Osteoblast (primary cell): ENCODE measurements around the gene ZC2HC1B. TPM values are rescaled to one million over a fixed set of nuclear protein-coding genes. Genes with fewer than 3 reads are reported as not detected.

Source experiments
- DNase-seq: peaks from one replicate; pipeline ENCODE4 v3.0.0; 2011; ENCODE audit warnings: low spot score, mixed read lengths; ENCODE audit not compliant: insufficient read length; ENCODE audit errors: missing footprints
- H2AFZ ChIP-seq: 2 replicates; pipeline ENCODE4 v1.6.0; 2011; ENCODE audit warnings: mild to moderate bottlenecking, low read length
- H3K27ac ChIP-seq: 2 replicates; pipeline ENCODE4 v1.5.1; 2011; ENCODE audit warnings: mild to moderate bottlenecking, low read depth, low read length, moderate library complexity
- H3K27me3 ChIP-seq: 2 replicates; pipeline ENCODE4 v1.6.0; 2012; ENCODE audit warnings: mild to moderate bottlenecking, control low read depth, inconsistent platforms, low read length, moderate library complexity; ENCODE audit not compliant: insufficient read depth
- H3K36me3 ChIP-seq: 2 replicates; pipeline ENCODE4 v1.5.1; 2011; ENCODE audit warnings: mild to moderate bottlenecking, low read length, control low read depth, moderate library complexity; ENCODE audit not compliant: insufficient read depth
- H3K4me1 ChIP-seq: 2 replicates; pipeline ENCODE4 v1.5.1; 2011; ENCODE audit warnings: mild to moderate bottlenecking, low read length, control low read depth, moderate library complexity; ENCODE audit not compliant: insufficient read depth
- H3K4me2 ChIP-seq: 2 replicates; pipeline ENCODE4 v1.6.0; 2011; ENCODE audit warnings: mild to moderate bottlenecking, low read length; ENCODE audit not compliant: insufficient read depth
- H3K4me3 ChIP-seq: fragments of 200-600 bp; sonication (generic); 3 replicates; pipeline ENCODE4 v1.5.1; 2012; ENCODE audit warnings: mild to moderate bottlenecking, low read length, inconsistent platforms; ENCODE audit not compliant: insufficient read depth
- H3K79me2 ChIP-seq: 2 replicates; pipeline ENCODE4 v1.6.0; 2012; ENCODE audit warnings: mild to moderate bottlenecking, low read length, control low read depth, inconsistent platforms; ENCODE audit not compliant: insufficient read depth
- H3K9me3 ChIP-seq: 2 replicates; pipeline ENCODE4 v1.5.1; 2011; ENCODE audit warnings: low read depth, low read length, control low read depth
- H4K20me1 ChIP-seq: 2 replicates; pipeline ENCODE4 v1.6.0; 2012; ENCODE audit warnings: mild to moderate bottlenecking, low read length, control low read depth; ENCODE audit not compliant: insufficient read depth
- total RNA-seq: library from RNA; depleted of rRNA; stranded (reverse); fragments of >200 nt; gene quantifications from 2 replicates; pipeline ENCODE4 v1.2.3, GENCODE V29; 2012
- TF ChIP-seq, protein P1 (sequence below): IDR thresholded peaks from 2 replicates; pipeline ENCODE4 v1.5.1; 2011; ENCODE audit warnings: mild to moderate bottlenecking, low read depth, low read length, moderate library complexity; ENCODE audit errors: extremely low read depth

Gene ZC2HC1B
- total RNA-seq, 1 donor, result not detected

DNA sequence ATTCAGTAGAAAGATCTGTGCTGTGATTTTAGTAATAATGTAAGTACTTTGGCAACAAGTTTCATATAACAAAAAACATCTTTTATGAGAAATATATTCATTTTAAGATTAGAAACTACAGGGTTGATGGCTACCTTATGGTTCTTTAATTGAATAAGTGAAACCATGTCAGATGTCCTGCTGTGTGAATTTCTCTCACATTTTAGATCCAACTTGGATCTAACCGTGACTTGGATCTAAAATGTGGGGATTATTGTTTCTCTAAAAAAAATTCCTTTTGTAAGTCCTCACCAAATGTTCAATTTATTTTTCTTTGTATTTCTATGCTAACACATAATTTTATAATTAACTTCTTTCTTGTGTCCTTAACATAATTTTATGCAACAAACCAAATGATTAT lies 30.4 kb downstream of the ZC2HC1B start:
- Histone ChIP-seq H3K4me1 (no peaks in the 10 kb centered on the region), H3K27me3 (no peaks in the 10 kb centered on the region), H3K27ac (no peak overlapping the region), H3K36me3 (no peaks in the 10 kb centered on the region), H3K9me3 (no peaks in the 10 kb centered on the region), H3K79me2 (no peaks in the 10 kb centered on the region), H3K4me2 (no peak overlapping the region), H4K20me1 (no peaks in the 10 kb centered on the region), H3K4me3 (no peak overlapping the region), H2AFZ (no peak overlapping the region)
- TF ChIP-seq, protein P1, sequence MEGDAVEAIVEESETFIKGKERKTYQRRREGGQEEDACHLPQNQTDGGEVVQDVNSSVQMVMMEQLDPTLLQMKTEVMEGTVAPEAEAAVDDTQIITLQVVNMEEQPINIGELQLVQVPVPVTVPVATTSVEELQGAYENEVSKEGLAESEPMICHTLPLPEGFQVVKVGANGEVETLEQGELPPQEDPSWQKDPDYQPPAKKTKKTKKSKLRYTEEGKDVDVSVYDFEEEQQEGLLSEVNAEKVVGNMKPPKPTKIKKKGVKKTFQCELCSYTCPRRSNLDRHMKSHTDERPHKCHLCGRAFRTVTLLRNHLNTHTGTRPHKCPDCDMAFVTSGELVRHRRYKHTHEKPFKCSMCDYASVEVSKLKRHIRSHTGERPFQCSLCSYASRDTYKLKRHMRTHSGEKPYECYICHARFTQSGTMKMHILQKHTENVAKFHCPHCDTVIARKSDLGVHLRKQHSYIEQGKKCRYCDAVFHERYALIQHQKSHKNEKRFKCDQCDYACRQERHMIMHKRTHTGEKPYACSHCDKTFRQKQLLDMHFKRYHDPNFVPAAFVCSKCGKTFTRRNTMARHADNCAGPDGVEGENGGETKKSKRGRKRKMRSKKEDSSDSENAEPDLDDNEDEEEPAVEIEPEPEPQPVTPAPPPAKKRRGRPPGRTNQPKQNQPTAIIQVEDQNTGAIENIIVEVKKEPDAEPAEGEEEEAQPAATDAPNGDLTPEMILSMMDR, result no peak
- no peak for DNase-seq

DNA sequence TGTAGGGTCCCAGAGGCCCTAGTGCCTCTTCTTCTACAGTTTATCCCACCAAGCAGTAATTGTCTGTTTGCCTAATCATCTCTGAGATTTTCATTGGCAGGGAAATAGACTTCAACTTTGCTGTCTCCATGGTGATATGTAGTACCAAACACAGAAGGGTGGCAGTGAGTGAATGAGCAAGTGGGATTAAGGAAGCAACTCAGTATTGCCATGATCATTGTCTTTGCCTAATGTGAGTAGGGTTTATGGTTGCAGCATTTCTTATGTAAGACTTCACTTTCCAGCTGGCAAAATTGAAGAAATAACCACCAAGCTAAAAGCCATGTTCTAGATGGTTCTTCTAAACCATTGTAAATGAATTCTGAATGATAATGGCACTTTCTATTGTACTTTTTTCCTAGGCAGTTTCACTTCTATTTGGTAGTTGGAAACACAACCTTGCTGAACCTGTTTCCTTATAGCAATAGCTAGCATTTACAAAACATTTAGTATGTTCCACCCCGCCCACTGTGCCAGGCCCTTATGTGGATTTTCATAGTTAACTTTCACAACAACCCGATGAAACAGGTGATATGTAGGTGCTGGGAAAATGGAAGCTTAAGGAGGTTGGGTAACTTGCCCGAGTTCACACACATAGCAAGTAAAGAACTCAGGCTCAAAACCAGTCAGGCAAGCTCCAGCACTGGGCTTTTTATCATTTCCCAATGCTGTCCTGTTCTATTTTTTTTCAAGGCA lies 32.0 kb downstream of the ZC2HC1B start:
- Histone ChIP-seq H3K4me3 (no peak overlapping the region), H4K20me1 (no peaks in the 10 kb centered on the region), H3K4me1 (no peaks in the 10 kb centered on the region), H3K9me3 (no peaks in the 10 kb centered on the region), H2AFZ (no peak overlapping the region), H3K27me3 (no peaks in the 10 kb centered on the region), H3K36me3 (no peaks in the 10 kb centered on the region), H3K4me2 (no peak overlapping the region), H3K27ac (no peak overlapping the region), H3K79me2 (no peaks in the 10 kb centered on the region)
- TF ChIP-seq, protein P1, result no peak
- DNase-seq, result peak; percentile 30

DNA sequence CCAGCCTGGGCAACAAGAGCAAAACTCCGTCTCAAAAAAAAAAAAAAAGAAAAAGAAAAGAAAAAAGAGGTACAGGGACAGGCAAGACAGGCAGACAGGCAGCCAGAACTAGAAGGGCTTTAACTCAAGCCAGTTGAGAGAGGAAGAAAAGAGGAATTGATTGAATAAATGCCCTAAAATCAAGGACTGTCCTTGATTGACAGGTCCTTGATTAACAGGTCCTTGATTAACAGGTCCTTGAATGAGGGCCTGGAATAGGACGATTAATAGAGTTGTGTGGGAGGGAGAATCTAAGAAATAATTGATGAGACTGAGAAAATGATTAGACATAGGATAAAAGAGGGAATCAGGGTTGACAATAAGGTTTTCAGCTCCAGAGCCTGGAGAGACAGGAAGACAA lies 36.1 kb downstream of the ZC2HC1B start:
- Histone ChIP-seq H3K36me3 (no peaks in the 10 kb centered on the region), H3K4me1 (peaks cover 3% of the 10 kb centered on the region)
- TF ChIP-seq, protein P1, result no peak

DNA sequence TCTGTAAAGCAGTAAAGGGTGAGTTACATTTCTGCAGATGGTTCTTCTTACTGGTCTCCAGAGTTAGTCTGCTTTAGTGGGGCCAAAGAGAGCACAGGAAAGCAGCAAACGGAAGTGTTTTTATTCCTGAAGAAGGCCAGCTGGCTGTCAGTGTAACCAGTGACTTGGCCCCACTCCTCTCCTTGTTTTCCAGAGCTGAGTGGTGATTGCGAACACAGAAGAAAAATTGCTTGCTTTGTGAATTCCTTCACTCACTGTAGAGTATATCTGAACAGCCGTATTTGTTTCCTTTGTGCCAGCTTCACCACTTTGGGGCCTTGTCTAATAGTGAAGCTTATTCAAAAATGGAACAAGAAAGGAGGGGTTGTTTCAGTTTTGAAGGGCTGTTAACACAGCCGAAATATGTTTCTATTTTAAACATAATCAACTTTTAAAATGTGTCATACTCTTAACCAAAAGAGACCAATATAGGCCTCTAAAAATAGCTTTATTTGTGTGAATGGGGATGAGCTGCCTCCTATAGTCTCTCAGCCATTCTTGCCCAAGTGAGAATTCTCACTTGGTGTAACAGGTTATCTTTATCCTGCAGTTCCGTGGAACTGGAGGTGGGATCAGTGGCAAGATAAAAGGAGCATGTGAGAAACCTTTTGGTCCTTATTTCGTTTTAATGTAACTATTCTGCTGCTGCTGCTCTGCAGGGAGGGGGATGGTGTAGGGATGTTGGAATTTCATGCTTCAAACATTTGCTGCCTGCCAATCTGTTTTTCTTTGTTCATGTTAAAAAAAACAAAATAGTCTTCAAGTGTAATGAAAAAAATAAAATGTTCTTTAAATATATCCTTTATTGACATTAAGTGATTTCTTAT lies 37.8 kb downstream of the ZC2HC1B start:
- H3K27me3 ChIP-seq, result no peaks in the 10 kb centered on the region
- H3K4me1 ChIP-seq, result peaks cover 3% of the 10 kb centered on the region
- no peaks in the 10 kb centered on the region for H4K20me1 ChIP-seq
- H3K4me2 ChIP-seq, result no peak overlapping the region
- H3K36me3 ChIP-seq, result no peaks in the 10 kb centered on the region
- H3K79me2 ChIP-seq, result no peaks in the 10 kb centered on the region
- no peak overlapping the region for H3K4me3 ChIP-seq
- no peak overlapping the region for H3K27ac ChIP-seq
- H3K9me3 ChIP-seq, result no peaks in the 10 kb centered on the region
- TF ChIP-seq, protein P1, result no peak
- DNase-seq, result peak; percentile 42
- peak overlapping the region; percentile 90 for H2AFZ ChIP-seq

More for the DNA sequence above, 36.1 kb downstream of the ZC2HC1B start:
- no peaks in the 10 kb centered on the region for H3K27me3 ChIP-seq
- no peaks in the 10 kb centered on the region for H3K9me3 ChIP-seq
- DNase-seq, result no peak
- no peak overlapping the region for H3K4me3 ChIP-seq
- no peaks in the 10 kb centered on the region for H4K20me1 ChIP-seq
- H3K79me2 ChIP-seq, result no peaks in the 10 kb centered on the region
- no peak overlapping the region for H2AFZ ChIP-seq
- H3K27ac ChIP-seq, result no peak overlapping the region
- no peak overlapping the region for H3K4me2 ChIP-seq
